GM10266 (cell line): ENCODE data around the gene C17orf107.

ENCODE experiments used
- DNase-seq: peaks from one replicate; pipeline ENCODE4 v3.0.0; 2012; ENCODE audit errors: extremely low spot score
- CTCF ChIP-seq: IDR thresholded peaks from 2 replicates; pipeline ENCODE4 v1.5.1; 2012; ENCODE audit warnings: mild to moderate bottlenecking, low read depth; ENCODE audit not compliant: control insufficient read depth, insufficient read depth; ENCODE audit errors: missing control alignments

The C17orf107 gene

DNA sequence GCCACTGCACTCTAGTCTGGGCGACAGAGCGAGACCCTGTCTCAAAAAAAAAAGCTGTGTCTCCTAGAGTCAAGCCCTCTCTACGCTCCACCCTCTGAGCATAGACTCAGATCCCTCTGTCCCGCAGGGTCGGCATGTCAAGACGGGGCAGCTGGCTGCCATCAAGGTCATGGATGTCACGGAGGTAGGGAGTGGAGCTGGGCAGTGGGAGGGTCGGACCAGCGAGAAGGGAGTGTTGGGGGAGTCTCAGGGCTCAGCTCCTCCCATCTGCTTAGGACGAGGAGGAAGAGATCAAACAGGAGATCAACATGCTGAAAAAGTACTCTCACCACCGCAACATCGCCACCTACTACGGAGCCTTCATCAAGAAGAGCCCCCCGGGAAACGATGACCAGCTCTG, 18.5 kb upstream of the C17orf107 start:
- no peak for DNase-seq
- no peak for TF ChIP-seq CTCF

DNA sequence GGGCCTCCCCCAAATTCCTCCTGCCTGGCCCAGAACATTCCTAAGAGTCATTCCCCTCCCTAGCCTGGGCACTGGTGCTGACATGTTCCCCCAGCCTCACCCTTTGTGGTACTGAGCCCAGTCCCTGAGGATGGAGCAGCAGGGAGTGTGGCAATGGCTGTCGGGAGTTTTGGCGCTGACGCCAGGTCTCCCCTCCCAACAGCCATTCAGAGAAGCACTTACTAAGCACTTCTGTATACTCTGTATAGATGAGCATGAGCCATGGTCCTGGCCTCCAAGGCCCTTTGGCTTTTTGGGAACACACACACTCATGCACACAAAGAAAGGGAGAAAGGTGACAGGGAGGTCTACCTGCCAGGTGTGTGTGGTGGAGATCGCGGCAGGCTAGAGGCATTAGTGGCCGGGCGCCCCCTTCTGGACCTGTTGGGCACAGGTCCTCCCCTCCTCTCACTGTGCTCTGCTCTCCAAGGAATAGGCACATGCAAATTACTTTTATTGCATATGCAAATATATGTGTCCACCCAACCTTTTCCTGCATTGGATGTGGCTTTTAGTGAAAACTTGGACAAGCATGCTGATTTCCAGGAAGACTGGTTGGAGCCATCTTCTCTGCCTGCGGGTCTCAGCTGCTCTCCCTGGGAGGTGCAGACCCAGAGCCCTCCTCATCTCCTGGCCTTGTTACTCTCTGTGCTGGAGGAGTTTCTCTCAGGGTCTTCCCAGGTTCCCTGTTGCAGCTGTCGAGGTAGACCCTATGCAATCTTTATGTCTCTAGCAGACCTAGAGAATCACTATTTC, 17.4 kb upstream of the C17orf107 start:
- DNase-seq: peak; percentile 73
- peak; percentile 80 for TF ChIP-seq CTCF

- no peak for DNase-seq
- TF ChIP-seq CTCF: no peak
Observed at GRCh38 chr17:4884489-4884888, 14.8 kb upstream of the C17orf107 start.

- no peak for DNase-seq
Observed at GRCh38 chr17:4886830-4887229, 12.5 kb upstream of the C17orf107 start.

GRCh38 chr17:4887581-4887980, 11.8 kb upstream of the C17orf107 start:
- DNase-seq: no peak
- TF ChIP-seq CTCF: no peak

More at GRCh38 chr17:4886830-4887229, 12.5 kb upstream of the C17orf107 start:
- TF ChIP-seq CTCF: no peak

GRCh38 chr17:4891411-4892410, 7.6 kb upstream of the C17orf107 start:
- no peak for DNase-seq
- TF ChIP-seq CTCF: no peak
